Vagina (tissue), 2 donors: ENCODE results near the gene IFT122.

Experiments used
- CTCF ChIP-seq, 3 experiments: fragments of 450-650 bp in 2 of 3; fragments of 200-600 bp in 1 of 3; sonication (generic) in 1 of 3; IDR thresholded peaks; one replicate each; pipeline ENCODE4 v1.5.1; 2017 to 2019; ENCODE audit warnings: antibody characterized with exemption in 3 of 3, mild to moderate bottlenecking in 2 of 3, moderate library complexity in 2 of 3
- POLR2A ChIP-seq, 2 donors: fragments of 450-650 bp; IDR thresholded peaks; one replicate each; pipeline ENCODE4 v1.6.1; 2017; ENCODE audit warnings: antibody characterized with exemption in 2 of 2, mild to moderate bottlenecking in 2 of 2, moderate library complexity in 2 of 2
- POLR2AphosphoS5 ChIP-seq, 2 donors: sonication (generic); formaldehyde crosslinking; IDR thresholded peaks; one replicate each; pipeline ENCODE4 v1.9.0; 2017; ENCODE audit warnings: antibody characterized with exemption in 2 of 2, mild to moderate bottlenecking in 2 of 2, low read depth in 1 of 2; ENCODE audit not compliant: insufficient read depth in 1 of 2

DNA sequence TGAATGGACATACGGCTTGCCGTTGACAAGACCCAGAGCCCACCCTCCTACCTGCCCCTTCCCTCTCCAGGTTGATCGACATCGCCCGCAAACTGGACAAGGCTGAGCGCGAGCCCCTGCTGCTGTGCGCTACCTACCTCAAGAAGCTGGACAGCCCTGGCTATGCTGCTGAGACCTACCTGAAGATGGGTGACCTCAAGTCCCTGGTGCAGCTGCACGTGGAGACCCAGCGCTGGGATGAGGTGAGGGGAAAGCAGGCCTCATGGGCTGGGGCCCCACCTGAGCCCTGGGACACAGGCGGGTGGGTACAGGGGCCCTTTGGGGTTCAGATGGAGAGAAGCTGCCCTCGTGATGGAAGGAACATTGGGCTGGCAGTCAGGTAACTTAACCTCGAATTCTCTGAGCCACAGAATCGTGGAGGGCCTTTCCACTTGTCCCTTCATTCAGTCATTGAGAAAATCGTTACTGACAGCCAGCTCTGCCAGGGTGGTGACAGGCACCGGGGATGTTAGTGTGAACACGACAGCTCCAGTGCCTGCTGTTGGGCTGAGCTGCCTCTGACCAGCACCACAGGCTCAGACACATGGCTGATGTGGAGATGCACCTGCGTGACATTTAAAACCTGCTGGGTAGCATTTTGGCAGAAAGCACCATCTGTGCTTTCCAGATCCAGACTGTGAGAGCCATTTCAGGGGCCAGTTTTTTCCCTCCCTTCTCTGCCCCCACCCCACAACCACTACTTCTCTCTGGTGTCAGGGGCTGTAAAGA, 62.8 kb downstream of the IFT122 start:
- no peak for TF ChIP-seq CTCF (IDR thresholded peaks at IDR 0.05)
- no peak for TF ChIP-seq POLR2A (IDR thresholded peaks at IDR 0.05)
- no peak for TF ChIP-seq POLR2AphosphoS5 (IDR thresholded peaks at IDR 0.05; ENCODE audit: insufficient read depth in 1 of 2, low read depth in 1 of 2)
